Ectodermal cell (in vitro differentiated cells): ENCODE results near the gene ZCCHC14.

Source experiments
- H3K27ac ChIP-seq: 2 replicates; pipeline ENCODE4 v1.7.0; 2013; ENCODE audit warnings: mild to moderate bottlenecking, low read depth, low read length; ENCODE audit not compliant: insufficient read depth, poor library complexity, severe bottlenecking
- H3K27me3 ChIP-seq: 2 replicates; pipeline ENCODE4 v1.7.0; 2013; ENCODE audit warnings: mild to moderate bottlenecking, low read length; ENCODE audit not compliant: insufficient read depth, control insufficient read depth, poor library complexity, severe bottlenecking
- H3K36me3 ChIP-seq: one replicate; pipeline ENCODE4 v1.7.0; 2013; ENCODE audit warnings: low read length; ENCODE audit not compliant: control insufficient read depth, insufficient read depth
- H3K4me1 ChIP-seq: one replicate; pipeline ENCODE4 v1.7.0; 2013; ENCODE audit warnings: low read length; ENCODE audit not compliant: control insufficient read depth, insufficient read depth
- H3K4me3 ChIP-seq: 2 replicates; pipeline ENCODE4 v1.7.0; 2013; ENCODE audit warnings: low read depth, low read length, control low read depth; ENCODE audit not compliant: insufficient read depth
- H3K9me3 ChIP-seq: 2 replicates; pipeline ENCODE4 v1.7.0; 2013; ENCODE audit warnings: mild to moderate bottlenecking, low read length, moderate library complexity; ENCODE audit not compliant: control insufficient read depth
- WGBS, 2 experiments: methylation state at CpG; one replicate each; pipeline ENCODE4 v1.1.7; 2013; ENCODE audit warnings: missing lambda C conversion rate in 2 of 2; 5-methylcytosine and 5-hydroxymethylcytosine counted together

The ZCCHC14 gene

DNA sequence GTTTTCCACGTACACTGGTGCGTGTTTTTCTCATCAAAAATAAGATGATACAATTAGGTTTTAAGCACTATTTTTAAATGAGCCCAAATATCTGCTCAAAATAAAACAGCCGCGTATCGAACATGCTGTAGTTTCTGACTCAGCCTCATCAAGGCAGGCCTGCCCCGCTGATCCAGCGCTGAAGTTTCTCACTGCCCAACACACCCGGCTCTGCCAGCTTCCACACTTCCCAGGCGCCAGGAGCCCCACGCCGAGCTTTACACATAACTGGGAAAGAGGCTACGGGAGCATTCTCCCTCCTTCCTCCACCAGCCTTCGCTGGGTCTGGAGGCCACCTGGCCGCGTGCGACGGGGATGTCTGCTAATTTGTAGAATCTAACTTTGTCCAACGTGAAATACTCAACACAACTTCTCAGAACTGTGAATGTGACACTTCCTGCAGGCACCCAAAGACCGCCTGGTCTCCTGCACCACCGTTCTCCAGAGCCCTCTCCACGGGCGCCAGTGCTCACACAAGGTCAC lies 58.6 kb downstream of the ZCCHC14 start:
- H3K4me3 ChIP-seq = no peak overlapping the region
- H3K27me3 ChIP-seq = no peaks in the 10 kb centered on the region
- H3K27ac ChIP-seq = no peak overlapping the region
- 93 to 97% methylated on average over 22 of the region's 22 CpGs for WGBS, 2 experiments
- no peaks in the 10 kb centered on the region for H3K4me1 ChIP-seq
- H3K36me3 ChIP-seq = no peaks in the 10 kb centered on the region
- H3K9me3 ChIP-seq = no peaks in the 10 kb centered on the region

DNA sequence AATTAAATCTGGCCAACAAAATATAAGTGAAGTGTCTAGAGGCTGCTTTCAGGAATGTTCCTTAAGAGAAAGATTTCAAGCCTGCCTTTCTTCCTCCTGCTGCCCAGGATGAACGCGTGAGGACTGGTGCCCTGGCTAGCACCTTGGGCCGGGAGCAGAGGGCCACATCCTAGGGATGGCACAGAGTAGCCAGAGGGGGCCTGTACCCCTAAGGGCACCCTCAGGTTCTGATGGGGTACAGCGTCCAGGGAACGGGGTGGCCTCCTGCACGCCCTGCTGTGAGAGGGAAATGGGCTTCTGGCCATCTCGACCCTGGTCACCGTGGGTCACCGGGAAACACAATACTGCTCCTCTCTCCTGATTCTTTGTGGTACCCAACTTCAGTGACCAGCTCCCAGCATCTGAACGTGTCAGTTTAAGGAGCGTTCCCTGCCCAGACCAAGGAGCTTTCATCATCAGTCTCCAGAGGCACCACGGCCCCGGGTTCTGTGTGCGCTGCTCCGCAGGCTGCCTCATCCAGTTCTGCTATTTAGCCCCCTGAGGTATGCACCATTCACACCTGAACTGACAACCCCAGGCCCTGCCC lies 60.4 kb downstream of the ZCCHC14 start:
- Histone ChIP-seq H3K27ac (no peak overlapping the region), H3K27me3 (no peaks in the 10 kb centered on the region), H3K9me3 (no peaks in the 10 kb centered on the region), H3K36me3 (no peaks in the 10 kb centered on the region), H3K4me1 (no peaks in the 10 kb centered on the region), H3K4me3 (no peak overlapping the region)
- 94 to 95% methylated on average over 15 of the region's 15 CpGs for WGBS, 2 experiments

DNA sequence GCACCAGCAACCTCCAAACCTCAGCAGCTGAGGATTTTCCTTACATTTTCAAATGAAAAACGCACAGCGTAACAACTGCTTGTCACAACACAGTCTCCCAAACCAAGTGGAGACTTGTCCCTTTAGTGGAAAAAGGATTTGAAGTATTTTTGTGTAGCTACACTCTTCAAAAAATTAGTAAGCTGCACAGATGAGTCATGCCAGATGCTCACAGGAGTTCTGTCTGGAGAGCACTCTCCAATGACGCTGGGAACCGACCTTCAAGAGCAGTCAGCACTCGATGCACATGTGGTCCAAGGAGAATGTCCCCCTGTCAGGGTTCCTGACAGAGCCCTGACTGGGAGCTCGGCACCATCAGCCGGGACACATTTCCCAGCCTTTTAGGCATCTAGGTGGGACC lies 60.9 kb downstream of the ZCCHC14 start:
- H3K9me3 ChIP-seq = no peaks in the 10 kb centered on the region
- H3K36me3 ChIP-seq = no peaks in the 10 kb centered on the region
- H3K4me3 ChIP-seq = no peak overlapping the region
- WGBS, 2 experiments = 92 to 97% methylated on average over 7 of the region's 7 CpGs
- no peaks in the 10 kb centered on the region for H3K27me3 ChIP-seq
- H3K27ac ChIP-seq = no peak overlapping the region
- peaks cover 4% of the 10 kb centered on the region for H3K4me1 ChIP-seq

DNA sequence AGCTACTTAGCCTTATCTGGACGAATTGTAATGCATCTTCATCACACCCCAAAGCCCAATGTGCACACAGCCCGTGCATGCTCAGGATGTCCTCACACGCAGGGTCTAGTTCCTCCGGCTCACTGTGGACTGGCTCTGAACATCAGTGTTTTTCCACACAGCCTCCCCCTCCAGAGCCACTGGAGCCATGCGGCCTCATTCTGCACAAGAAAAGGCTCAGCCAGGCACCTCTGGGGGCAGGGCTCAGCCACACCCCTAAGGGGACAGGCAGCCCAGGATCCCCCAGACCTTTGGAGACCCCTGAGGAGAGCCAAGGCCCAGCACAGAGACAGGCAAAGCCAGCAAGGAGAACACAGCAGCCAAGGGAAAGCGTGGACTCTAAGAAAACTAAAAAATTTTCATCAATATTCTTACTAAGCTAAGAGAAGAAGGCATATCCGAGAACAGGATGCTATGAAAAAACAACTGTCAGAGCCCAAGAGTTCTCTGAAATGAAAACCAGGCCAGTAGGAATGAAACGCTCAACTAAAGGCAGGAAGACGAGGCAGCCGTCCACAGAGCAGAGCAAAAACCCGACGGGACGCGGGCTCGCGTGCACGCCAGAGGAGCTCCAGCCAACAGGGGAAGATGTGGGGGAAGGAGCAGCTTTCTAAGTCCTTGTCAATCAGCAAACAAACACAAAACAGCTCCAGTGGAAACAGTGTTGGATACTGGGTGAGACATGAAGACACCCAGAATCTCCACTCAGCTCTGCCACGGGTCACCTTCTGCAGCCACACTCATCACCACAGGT lies 66.2 kb downstream of the ZCCHC14 start:
- Histone ChIP-seq H3K4me3 (no peak overlapping the region), H3K27me3 (no peaks in the 10 kb centered on the region), H3K36me3 (peaks cover 6% of the 10 kb centered on the region), H3K4me1 (peaks cover 20% of the 10 kb centered on the region), H3K27ac (no peak overlapping the region), H3K9me3 (no peaks in the 10 kb centered on the region)
- WGBS, 2 experiments = 73 to 76% methylated on average over 18 of the region's 18 CpGs

DNA sequence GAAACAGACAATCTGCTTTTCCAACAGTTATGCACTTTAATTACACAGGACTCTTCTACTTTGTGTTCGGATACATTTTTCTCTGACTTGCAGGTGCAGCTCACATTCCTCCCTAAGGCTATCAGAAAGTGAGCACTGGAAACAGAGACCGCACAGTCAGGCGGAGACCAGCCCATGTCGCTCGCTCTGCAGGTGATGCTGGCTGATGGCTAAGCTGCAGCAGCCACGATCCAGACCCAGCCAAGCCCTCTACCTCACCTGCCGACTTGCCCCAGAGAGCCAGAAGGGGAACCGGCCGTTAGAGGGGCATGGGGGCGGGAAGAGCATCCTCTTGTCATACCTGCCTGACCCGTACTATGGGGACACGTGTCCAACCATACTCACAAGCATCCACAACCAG lies 66.9 kb downstream of the ZCCHC14 start:
- H3K4me1 ChIP-seq = peaks cover 20% of the 10 kb centered on the region
- whole genome bisulfite sequencing, 2 experiments = 83 to 88% methylated on average over 12 of the region's 12 CpGs
- H3K36me3 ChIP-seq = peaks cover 6% of the 10 kb centered on the region
- H3K4me3 ChIP-seq = no peak overlapping the region
- no peaks in the 10 kb centered on the region for H3K9me3 ChIP-seq
- no peak overlapping the region for H3K27ac ChIP-seq
- H3K27me3 ChIP-seq = no peaks in the 10 kb centered on the region

DNA sequence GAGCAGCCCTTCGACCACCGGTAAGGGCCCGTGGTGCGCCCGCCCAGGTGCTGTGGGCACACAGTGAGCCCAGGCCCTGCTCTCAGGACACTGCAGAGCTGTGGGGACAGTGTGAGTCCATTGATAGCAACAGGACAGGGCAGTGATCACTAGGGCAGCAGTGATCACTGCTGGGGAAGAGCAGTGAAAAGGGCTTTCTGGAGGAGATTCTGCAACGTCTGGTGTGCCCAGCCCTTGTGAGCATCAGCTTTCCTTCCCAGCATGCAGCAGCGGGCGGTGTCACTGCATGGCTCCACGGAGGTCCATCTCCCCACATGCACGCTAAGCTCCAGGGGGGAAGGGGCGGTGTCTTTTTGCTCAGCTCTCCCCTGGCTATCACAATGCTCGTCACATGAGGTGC lies 68.6 kb downstream of the ZCCHC14 start:
- 73 to 75% methylated on average over 12 of the region's 12 CpGs for WGBS, 2 experiments
- no peaks in the 10 kb centered on the region for H3K9me3 ChIP-seq
- H3K4me3 ChIP-seq = no peak overlapping the region
- peaks cover 6% of the 10 kb centered on the region for H3K36me3 ChIP-seq
- no peak overlapping the region for H3K27ac ChIP-seq
- H3K27me3 ChIP-seq = no peaks in the 10 kb centered on the region
- peaks cover 20% of the 10 kb centered on the region for H3K4me1 ChIP-seq

DNA sequence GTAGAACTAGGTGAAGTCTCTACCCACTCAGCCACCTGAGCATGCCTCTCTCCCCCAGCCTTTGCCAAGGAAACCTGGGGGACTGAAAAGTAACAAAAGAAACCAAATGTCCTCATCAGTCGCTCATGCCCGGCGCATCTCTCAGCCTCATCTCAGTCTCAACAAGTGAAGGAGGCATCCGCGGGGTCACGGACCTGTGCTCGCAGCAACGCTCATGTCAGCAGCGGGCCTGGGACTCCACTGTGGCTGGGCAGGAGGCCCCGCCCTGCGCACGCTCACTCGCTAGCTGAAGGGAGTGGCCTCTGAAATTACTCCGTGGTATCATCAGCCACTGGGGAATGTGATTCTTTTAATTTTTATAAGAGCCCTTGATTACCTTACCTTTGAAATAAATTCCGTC lies 69.4 kb downstream of the ZCCHC14 start:
- no peaks in the 10 kb centered on the region for H3K9me3 ChIP-seq
- H3K4me3 ChIP-seq = no peak overlapping the region
- WGBS, 2 experiments = 96 to 98% methylated on average over 15 of the region's 15 CpGs
- no peaks in the 10 kb centered on the region for H3K27me3 ChIP-seq
- H3K4me1 ChIP-seq = peaks cover 20% of the 10 kb centered on the region
- no peak overlapping the region for H3K27ac ChIP-seq
- H3K36me3 ChIP-seq = peaks cover 6% of the 10 kb centered on the region

DNA sequence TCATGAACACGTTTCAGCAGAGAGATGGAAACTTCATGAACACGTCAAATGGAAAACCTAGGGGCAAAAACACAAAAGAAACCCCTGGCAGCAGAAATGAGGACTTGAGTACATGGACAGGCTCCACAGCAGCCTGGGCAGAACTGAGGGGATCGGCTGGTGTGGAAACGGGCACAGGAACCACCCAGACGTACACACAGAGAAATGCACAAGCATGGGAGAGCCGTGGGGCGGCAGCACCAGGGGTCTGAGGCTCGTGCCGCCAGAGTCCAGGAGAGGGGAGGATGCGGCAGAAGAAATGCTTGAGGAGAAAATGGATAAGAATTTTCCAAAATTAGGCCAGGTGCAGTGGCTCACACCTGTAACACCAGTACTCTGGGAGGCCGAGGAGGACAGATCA lies 70.7 kb downstream of the ZCCHC14 start:
- 95 to 96% methylated on average over 11 of the region's 11 CpGs for WGBS, 2 experiments
- Histone ChIP-seq H3K4me3 (no peak overlapping the region), H3K4me1 (peaks cover 18% of the 10 kb centered on the region), H3K27ac (no peak overlapping the region), H3K9me3 (no peaks in the 10 kb centered on the region), H3K27me3 (no peaks in the 10 kb centered on the region), H3K36me3 (peaks cover 6% of the 10 kb centered on the region)

DNA sequence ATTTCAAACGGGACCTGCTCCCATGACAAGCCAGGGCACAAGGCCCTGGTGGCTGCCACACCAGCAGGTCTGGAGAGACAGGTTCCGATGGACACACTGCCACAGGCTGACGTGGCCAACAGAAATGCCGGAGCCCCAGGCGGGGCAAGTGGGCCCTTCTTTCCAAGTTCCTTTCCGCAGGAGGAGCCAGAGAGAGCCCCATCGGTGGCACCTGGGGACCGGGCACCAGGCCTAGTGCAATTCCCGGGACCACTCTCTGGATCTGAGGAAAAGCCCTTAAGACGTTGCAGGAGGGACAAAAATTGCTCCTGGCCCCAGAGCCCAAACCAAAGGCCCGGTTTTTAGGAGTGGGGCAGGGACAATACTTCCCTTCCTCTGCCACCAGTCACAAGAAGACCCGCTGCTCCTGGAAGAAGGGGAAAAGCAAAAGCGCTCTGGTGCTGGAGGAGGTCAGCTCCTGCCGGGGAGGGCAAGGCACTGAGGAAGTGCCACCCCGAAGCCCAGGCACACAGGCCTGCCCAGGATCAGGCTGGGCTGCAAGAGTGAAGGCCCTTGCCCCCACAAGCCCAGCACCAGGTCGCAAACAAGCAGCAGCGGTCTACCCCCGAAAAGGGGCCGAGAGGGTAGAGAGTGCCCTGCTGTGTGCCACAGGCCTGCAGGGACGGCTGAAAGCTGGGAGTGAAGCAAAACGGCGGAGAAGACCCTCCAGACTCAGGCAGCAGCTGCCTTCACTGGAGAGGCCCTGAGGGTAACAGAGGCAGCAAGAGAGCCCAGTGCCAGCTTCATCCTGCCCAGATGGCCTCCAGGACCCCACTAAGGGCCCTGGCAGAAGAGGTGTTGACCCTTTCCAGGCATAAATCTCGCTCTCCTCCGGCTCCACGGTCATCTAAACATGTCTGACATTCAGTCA lies 71.6 kb downstream of the ZCCHC14 start:
- peaks cover 10% of the 10 kb centered on the region for H3K4me1 ChIP-seq
- H3K27me3 ChIP-seq = no peaks in the 10 kb centered on the region
- no peak overlapping the region for H3K4me3 ChIP-seq
- H3K9me3 ChIP-seq = no peaks in the 10 kb centered on the region
- H3K27ac ChIP-seq = no peak overlapping the region
- 94 to 95% methylated on average over 25 of the region's 25 CpGs for WGBS, 2 experiments
- H3K36me3 ChIP-seq = peaks cover 6% of the 10 kb centered on the region
